ENCODE results near the gene KCNH2.

DNA sequence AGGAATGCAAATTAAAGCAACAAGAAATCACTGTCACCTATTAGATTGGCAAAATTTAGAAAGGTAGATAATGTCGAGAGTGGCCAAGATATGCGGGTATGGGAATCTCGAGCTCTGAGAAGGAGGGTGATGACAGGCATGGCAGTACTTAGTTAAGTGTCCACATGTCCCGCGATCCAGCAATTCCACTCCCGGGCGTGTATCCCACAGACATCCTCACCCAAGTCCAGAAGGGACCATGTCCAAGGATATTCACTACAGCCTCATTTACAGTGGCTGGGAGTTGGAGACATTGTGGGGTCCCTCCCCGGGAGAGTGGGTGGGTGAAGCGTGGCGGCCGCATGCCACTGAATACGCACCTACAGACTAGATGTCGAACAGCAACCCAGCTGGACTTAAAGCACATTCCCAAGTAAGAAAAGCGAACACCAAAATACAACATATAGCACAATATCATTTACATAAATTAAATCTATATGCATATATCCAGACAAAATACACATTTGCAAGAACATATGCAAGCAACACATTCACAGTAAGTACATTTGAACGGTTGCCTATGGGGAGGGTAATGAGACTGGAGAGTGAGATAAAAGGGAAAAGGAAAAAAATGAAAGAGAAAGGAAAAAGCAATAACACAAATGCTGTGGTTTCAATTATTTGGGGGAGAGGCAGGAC is 9.9 kb downstream of the KCNH2 start:
- TF ChIP-seq, protein P1, sequence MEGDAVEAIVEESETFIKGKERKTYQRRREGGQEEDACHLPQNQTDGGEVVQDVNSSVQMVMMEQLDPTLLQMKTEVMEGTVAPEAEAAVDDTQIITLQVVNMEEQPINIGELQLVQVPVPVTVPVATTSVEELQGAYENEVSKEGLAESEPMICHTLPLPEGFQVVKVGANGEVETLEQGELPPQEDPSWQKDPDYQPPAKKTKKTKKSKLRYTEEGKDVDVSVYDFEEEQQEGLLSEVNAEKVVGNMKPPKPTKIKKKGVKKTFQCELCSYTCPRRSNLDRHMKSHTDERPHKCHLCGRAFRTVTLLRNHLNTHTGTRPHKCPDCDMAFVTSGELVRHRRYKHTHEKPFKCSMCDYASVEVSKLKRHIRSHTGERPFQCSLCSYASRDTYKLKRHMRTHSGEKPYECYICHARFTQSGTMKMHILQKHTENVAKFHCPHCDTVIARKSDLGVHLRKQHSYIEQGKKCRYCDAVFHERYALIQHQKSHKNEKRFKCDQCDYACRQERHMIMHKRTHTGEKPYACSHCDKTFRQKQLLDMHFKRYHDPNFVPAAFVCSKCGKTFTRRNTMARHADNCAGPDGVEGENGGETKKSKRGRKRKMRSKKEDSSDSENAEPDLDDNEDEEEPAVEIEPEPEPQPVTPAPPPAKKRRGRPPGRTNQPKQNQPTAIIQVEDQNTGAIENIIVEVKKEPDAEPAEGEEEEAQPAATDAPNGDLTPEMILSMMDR (IDR thresholded peaks at IDR 0.05; ENCODE audit: low read depth, low read length) = no peak
- TF ChIP-seq MYC (IDR thresholded peaks at IDR 0.05; ENCODE audit: low read depth, low read length) = no peak
